GM23338 (cell line): ENCODE measurements around the gene HENMT1.
"Not testable (repeated sequence)": the region's sequence is repeated elsewhere in the genome, so short reads cannot be mapped to it uniquely, and the experiment has no call there.

Experiments used
- EZH2 ChIP-seq: fragments of 200-600 bp; sonication (generic); IDR thresholded peaks from one replicate; pipeline ENCODE4 v1.8.0; 2017; ENCODE audit warnings: antibody characterized with exemption, mild to moderate bottlenecking, low read depth; ENCODE audit not compliant: unreplicated experiment
- EZH2phosphoT487 ChIP-seq: fragments of 200-600 bp; sonication (generic); IDR thresholded peaks from one replicate; pipeline ENCODE4 v1.8.1; 2018; ENCODE audit warnings: antibody characterized with exemption; ENCODE audit not compliant: unreplicated experiment
- POLR2AphosphoS5 ChIP-seq: IDR thresholded peaks from 2 replicates; pipeline ENCODE4 v1.6.1; 2016; ENCODE audit warnings: antibody characterized with exemption, low read depth
- ZNF114 ChIP-seq: fragments of 250-450 bp; sonication (Bioruptor Pico); IDR thresholded peaks from 2 replicates; pipeline ENCODE4 v1.5.0; 2020; ENCODE audit warnings: mild to moderate bottlenecking, moderate library complexity
- ZNF331 ChIP-seq: fragments of 250-450 bp; sonication (Bioruptor Pico); IDR thresholded peaks from 2 replicates; pipeline ENCODE4 v1.5.0; 2020; ENCODE audit warnings: low read depth, mild to moderate bottlenecking, moderate library complexity
- TF ChIP-seq, protein P1 (sequence below), 2 experiments: fragments of 200-600 bp in 1 of 2; sonication (generic) in 1 of 2; conservative IDR thresholded peaks; 2 replicates each; pipeline versions ENCODE4 v1.5.1 to v1.6.1; 2016 to 2017; ENCODE audit warnings: antibody characterized with exemption in 2 of 2, low read depth in 2 of 2, mild to moderate bottlenecking in 2 of 2, moderate library complexity in 1 of 2
- TF ChIP-seq, protein P2 (sequence below): IDR thresholded peaks from 2 replicates; pipeline ENCODE4 v1.6.1; 2016; ENCODE audit warnings: antibody characterized with exemption

GRCh38 chr1:108702109-108702508 is 41.2 kb upstream of the HENMT1 start:
- TF ChIP-seq ZNF114 (CRISPR knock-in tag); EZH2; ZNF331 (CRISPR knock-in tag); POLR2AphosphoS5; EZH2phosphoT487: not testable (repeated sequence)
- TF ChIP-seq, protein P1, sequence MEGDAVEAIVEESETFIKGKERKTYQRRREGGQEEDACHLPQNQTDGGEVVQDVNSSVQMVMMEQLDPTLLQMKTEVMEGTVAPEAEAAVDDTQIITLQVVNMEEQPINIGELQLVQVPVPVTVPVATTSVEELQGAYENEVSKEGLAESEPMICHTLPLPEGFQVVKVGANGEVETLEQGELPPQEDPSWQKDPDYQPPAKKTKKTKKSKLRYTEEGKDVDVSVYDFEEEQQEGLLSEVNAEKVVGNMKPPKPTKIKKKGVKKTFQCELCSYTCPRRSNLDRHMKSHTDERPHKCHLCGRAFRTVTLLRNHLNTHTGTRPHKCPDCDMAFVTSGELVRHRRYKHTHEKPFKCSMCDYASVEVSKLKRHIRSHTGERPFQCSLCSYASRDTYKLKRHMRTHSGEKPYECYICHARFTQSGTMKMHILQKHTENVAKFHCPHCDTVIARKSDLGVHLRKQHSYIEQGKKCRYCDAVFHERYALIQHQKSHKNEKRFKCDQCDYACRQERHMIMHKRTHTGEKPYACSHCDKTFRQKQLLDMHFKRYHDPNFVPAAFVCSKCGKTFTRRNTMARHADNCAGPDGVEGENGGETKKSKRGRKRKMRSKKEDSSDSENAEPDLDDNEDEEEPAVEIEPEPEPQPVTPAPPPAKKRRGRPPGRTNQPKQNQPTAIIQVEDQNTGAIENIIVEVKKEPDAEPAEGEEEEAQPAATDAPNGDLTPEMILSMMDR (conservative IDR thresholded peaks at IDR 0.05; ENCODE audit: low read depth in 2 of 2), result not testable (repeated sequence)
- TF ChIP-seq, protein P2, sequence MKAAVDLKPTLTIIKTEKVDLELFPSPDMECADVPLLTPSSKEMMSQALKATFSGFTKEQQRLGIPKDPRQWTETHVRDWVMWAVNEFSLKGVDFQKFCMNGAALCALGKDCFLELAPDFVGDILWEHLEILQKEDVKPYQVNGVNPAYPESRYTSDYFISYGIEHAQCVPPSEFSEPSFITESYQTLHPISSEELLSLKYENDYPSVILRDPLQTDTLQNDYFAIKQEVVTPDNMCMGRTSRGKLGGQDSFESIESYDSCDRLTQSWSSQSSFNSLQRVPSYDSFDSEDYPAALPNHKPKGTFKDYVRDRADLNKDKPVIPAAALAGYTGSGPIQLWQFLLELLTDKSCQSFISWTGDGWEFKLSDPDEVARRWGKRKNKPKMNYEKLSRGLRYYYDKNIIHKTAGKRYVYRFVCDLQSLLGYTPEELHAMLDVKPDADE, result not testable (repeated sequence)
